T1000 (cell line): ENCODE results near the gene GLT8D1.
"Not testable (repeated sequence)": the region's sequence is repeated elsewhere in the genome, so short reads cannot be mapped to it uniquely, and the experiment has no call there.

ENCODE experiments used
- DNase-seq: peaks from one replicate; lab custom pipeline; 2025; ENCODE audit warnings: mixed read lengths; lab: John Stamatoyannopoulos, UW

Gene GLT8D1

GRCh38 chr3:52679811-52680210, 25.8 kb downstream of the GLT8D1 start:
- no peak for DNase-seq

GRCh38 chr3:52679199-52679538, 26.4 kb downstream of the GLT8D1 start:
- no peak for DNase-seq

- no peak for DNase-seq
Observed at GRCh38 chr3:52678265-52679198, 27.1 kb downstream of the GLT8D1 start.

GRCh38 chr3:52676201-52676600, 29.4 kb downstream of the GLT8D1 start:
- DNase-seq = not testable (repeated sequence)

- no peak for DNase-seq
Observed at GRCh38 chr3:52671676-52672075, 33.9 kb downstream of the GLT8D1 start.

- DNase-seq = peak; percentile 91
Observed at GRCh38 chr3:52670621-52671521, 34.7 kb downstream of the GLT8D1 start.

GRCh38 chr3:52663098-52663497, 42.5 kb downstream of the GLT8D1 start:
- no peak for DNase-seq

GRCh38 chr3:52660046-52660445, 45.5 kb downstream of the GLT8D1 start:
- DNase-seq = no peak

- DNase-seq = no peak
Observed at GRCh38 chr3:52655895-52656294, 49.7 kb downstream of the GLT8D1 start.

- DNase-seq = no peak
Observed at GRCh38 chr3:52651592-52651991, 54.0 kb downstream of the GLT8D1 start.

GRCh38 chr3:52650439-52650838, 55.2 kb downstream of the GLT8D1 start:
- DNase-seq = no peak

- no peak for DNase-seq
Observed at GRCh38 chr3:52649461-52650210, 56.0 kb downstream of the GLT8D1 start.

GRCh38 chr3:52645549-52645948, 60.0 kb downstream of the GLT8D1 start:
- DNase-seq = no peak
